GM12873 (cell line): ENCODE results near the gene APBB2.

Source experiments
- CTCF ChIP-seq: IDR thresholded peaks from 2 replicates; pipeline ENCODE4 v1.5.1; 2012; ENCODE audit warnings: low read depth, mild to moderate bottlenecking, moderate library complexity, low read length, control low read depth; ENCODE audit not compliant: insufficient read depth; ENCODE audit errors: missing control alignments

The APBB2 gene

GRCh38 chr4:40952217-40952616, 262.1 kb downstream of the APBB2 start:
- TF ChIP-seq CTCF = no peak

GRCh38 chr4:40951026-40951425, 263.3 kb downstream of the APBB2 start:
- TF ChIP-seq CTCF = no peak

GRCh38 chr4:40949358-40950100, 264.8 kb downstream of the APBB2 start:
- TF ChIP-seq CTCF = no peak

- TF ChIP-seq CTCF = no peak
Observed at GRCh38 chr4:40948014-40948413, 266.3 kb downstream of the APBB2 start.

- no peak for TF ChIP-seq CTCF
Observed at GRCh38 chr4:40946652-40947051, 267.7 kb downstream of the APBB2 start.

GRCh38 chr4:40940756-40941155, 273.6 kb downstream of the APBB2 start:
- TF ChIP-seq CTCF = no peak

- no peak for TF ChIP-seq CTCF
Observed at GRCh38 chr4:40940317-40940741, 274.0 kb downstream of the APBB2 start.
